Measurements from ENCODE around the gene CCK.

CCK gene

DNA sequence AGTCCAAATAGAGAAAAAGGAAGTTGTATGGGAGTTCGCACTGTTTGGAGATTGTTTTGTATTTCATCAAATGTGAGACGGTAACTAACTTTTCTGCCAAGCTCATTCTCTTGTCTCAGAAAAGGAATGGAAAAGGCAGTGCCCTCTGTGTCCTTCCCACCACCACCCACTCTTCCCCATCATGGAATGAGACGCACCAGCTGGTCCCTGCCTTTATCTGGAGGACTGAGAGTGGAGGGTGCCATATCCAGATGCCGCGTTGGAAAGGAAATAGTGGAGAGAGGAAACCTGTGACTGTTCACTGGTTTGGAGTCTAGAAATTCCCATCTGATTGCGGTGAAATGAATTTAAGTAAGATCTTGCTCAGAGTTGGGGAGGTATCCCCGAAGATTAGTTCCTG, 3.7 kb upstream of the CCK start:
- DNase-seq (ENCODE audit: low read depth in 3 of 3): no peak

DNA sequence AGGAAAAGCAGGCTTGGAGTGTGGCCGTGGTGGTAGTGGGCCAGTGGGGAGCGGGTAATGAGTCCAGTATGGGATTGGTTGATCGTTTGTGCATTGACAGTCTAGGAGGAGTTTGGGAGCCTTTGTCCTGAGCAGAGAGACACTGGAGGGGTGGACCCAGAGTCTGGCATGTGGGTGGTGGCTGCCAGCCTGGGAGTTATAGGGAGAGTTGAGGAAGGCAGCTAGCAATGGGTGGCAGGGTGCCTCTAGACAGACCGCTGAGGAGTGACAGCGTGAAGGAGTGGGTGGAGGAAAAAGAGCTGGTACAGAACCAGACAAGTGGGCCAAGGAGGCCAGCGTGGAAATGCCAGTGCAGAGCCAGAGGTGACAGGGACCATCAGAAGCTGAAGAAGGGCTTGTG, 1.9 kb upstream of the CCK start:
- no peak for DNase-seq (ENCODE audit: low read depth in 3 of 3)

DNA sequence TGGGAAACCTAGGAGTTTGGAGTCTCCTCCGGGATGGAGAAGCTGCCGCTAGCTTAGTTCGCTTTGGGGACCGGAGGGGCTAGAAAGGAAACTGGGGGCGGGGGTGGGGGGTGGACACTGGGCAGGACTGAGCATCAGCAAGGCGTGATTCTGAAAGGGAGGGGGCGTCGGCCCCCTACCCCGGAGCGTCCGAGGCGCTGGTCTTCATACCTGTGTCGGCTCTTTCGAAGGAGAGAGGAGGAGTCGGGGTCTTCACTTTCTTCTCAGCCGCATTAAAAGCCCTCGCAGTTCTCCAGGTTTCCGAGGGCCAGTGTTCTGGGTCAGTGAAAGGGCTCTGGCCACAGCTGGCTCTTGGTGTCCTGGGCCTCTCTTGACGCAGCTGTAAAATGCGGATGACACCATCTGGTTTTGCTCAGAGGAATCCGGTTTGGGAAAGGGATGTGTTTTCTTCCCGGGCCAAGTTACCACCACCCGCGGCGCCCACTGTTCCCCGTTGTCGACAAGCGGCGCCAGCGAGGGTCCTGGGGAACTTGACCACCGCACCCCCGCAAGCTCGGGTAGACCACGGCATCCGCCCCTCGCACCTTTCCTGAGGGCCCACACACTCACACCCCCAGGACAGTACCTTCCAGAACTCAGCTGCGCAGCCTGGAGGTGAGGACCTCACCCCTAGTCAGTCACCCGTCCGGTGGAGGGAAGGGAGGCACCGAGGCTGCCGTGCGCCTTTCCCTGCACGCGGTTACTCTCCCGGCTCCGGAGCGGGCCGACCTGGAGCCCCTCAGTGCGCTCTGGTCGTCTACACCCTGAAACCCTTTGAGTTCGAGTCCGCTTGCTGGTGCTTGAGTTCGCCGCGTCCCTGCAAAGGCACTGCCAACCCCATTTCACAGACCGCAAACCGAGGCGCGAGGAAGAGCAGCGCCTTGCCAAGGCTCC, 660 bp downstream of the CCK start:
- no peak for DNase-seq (ENCODE audit: low read depth in 3 of 3)

DNA sequence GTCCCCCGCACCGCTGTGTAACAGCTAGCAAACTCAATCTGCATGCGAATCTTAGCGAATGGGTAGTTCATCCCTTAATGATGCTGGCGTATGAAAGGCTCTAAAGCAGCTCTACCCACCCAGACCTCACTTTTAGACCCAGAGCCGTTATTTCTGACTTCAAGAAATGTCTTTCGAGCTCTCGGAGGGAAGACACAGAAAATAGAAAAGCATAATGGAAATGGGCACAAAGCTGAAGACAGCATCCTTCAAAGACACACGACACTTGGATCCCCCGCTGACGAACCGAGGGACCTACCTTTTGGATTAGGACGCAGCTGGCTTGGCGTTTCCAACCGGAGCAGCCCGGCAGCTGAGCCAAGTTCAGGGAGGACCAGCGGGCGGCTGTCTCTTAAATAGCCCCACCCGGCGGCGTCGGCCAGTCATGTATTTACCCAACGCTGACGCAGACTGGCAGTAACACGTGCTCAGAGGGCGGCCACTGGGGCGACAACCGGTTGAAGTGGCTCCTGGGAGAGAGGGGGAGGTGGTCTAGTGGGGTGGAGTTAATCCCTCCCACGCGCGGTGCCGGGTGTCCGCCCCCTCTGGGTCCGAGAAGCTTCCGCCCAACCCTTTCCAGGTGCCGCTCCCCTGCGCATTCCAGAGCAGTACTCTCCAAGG, 1.5 kb downstream of the CCK start:
- DNase-seq (ENCODE audit: low read depth in 3 of 3): peak in 1 of 3 donors; percentile 8

DNA sequence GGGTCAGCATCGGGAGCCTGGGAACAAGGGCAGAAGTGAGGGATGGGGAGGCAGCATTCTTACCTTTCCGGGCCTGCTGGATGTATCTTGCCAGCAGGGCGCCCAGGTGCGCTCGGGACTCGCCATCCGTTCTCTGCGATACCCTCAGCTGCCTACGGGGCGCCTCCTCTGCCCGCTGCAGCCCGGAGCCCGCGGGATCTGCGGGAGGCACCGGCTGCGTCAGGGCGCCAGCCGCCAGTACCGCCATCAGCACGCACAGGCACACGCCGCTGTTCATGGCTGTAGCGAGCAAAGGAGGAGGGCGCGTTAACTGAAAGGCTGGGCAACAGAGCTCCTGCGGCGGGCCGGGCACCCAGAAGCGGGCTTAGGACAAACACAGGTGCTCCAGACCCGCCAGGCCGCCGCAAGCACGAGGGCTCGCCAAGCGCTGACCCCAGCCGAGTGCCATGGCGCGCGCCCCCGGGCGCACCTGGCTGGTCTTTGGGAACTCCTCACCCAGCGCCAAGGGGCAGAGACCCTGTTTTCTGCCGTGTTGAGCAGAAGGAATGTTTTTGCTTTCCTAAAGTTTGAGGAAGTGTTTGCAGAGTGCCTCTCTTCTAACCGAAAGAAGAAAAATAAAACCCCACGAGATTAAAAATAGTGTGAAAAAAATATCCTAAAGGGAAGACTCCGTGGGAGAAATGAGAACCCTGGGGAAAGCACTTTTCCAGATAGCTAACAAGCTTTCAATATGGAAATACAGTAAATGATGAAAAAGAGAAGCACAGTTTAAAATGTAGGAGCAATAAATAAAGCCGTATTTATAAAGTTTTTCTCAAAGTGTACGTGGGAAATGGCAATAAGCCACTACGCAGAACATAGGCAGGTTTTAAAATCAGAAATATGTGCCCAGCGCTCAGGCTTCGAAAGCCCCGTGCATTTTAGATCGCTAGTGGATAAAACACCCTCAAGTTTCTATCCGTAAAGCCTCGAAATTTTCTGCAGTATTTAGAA, 2.3 kb downstream of the CCK start:
- DNase-seq (ENCODE audit: low read depth in 3 of 3): no peak

DNA sequence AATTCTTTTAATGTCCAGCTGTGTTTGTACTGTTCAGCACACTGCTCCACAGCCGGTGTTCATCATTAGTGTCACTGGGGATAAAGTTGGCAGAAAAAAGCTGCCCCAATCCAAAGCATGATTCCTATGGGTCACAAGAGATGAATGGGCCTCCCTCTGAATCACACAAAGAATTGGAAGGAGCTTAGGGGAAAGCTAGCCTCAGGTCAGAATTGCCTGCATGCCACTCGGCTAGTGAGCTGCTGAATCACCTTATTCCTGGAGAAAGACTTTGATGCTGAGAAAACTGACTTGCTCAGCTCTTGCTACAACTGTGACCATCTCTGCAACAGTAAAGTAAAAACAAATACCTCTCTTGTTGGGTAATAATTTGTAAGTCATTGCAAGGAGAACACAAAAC, 3.5 kb downstream of the CCK start:
- no peak for DNase-seq (ENCODE audit: low read depth in 3 of 3)

DNA sequence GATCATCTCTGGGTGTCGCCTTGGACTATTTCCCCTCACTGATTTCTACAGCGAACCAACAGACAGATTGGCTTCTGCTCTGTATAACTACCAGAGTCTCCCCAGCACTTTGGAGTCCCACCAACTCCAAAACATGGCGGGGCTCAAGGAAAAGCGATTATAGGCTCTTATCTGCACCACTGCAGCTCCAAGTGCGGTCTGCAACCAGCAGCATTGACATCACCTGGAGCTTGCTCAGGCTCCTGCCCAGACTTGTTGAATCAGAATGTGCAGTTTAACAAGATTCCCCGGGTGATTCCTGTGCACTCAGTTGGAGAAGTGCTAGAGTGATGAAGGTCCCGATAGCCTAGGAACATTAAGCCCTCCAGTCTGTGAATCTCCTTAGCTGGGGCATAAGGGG, 9.0 kb downstream of the CCK start:
- DNase-seq (ENCODE audit: low read depth in 3 of 3): no peak

DNA sequence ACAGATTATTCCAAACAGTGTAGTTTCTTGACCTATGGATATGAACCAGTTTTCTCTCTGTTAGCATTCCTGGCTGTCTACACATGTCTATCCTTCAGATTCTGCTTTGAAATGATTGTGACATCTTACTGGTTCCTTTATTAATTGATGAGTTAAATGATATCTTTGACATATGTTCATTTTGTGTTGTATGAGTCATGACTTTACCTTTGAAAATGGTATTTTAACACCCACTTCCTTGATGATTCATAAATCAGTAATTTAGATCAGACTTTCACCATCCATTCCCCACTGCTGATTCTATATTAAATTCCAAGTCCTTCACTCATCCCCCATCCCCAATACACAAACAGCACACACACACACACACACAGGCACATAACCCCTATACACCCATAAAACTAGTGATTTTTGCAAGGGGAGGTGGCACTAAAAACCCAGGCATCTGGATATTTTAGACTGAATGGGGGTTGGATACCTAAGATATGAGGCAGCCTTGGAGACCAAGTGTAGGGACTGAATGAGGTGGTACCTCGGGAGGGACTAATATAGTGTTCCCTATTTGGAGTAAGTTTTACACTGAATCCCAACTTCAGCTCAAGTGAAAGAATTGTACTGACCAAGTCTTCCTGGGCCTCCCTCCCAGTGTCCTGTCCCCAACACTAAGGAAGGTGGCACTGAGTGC, 9.7 kb downstream of the CCK start:
- no peak for DNase-seq (ENCODE audit: low read depth in 3 of 3)

DNA sequence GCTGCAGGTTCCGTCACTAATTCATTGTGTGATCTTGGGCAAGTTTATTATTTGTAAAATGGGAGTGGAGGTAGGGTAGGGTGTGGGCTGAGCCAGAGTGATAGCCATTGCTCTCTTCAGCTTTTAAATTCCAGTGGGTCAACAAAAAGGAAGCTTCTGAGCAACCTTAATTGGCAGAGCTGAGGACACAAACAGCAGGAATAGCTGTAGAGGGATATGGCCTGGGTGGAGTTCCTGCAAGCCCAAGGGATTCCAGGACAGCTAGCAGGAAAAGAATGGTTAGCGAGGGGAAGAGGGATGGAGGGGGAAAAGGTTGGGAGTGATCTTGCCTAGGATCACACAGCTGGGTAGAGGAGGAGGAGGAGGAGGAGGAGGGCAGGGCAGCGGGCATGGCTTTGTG, 11.4 kb downstream of the CCK start:
- no peak for DNase-seq (ENCODE audit: low read depth in 3 of 3)

DNA sequence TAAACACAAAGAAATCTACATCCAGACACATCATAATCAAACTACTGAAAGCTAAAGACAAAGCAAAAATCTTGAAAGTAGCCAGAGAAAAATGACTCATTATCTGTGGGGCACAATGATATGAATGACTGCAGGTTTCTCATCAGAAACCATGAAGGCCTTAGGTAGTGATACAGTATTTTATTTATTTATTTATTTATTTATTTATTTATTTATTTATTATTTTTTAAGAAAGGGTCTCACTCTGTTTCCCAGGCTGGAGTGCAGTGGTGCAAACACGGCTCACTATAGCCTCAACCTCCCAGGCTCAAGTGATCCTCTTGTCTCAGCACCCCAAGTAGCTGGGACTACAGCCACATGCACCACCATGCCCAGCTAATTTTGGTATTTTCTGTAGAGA, 15.2 kb downstream of the CCK start:
- DNase-seq (ENCODE audit: low read depth in 3 of 3): no peak

DNA sequence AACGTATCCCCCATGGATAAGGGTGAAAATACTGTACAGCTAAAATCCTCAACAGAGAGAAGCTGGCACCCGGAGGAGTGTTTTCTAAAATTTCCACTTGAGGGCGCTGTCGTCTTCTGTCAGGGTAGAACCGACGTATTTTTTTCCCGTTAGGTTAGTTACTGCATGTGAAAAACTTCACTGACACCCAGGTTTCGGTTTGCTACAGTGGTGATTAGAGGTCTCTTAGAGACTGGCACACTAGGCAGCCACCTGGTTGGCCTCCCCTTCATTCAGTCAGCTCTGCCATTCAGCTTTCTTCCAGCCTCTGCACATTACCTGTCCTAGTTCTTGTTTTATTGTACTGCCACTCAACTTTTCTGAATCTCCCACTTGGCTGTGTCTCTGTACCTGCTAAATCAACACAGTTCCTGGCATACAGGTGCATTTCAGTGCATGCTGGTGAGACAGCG, 18.4 kb downstream of the CCK start:
- DNase-seq (ENCODE audit: low read depth in 3 of 3): peak; percentile 35 to 40 (median 37)

DNA sequence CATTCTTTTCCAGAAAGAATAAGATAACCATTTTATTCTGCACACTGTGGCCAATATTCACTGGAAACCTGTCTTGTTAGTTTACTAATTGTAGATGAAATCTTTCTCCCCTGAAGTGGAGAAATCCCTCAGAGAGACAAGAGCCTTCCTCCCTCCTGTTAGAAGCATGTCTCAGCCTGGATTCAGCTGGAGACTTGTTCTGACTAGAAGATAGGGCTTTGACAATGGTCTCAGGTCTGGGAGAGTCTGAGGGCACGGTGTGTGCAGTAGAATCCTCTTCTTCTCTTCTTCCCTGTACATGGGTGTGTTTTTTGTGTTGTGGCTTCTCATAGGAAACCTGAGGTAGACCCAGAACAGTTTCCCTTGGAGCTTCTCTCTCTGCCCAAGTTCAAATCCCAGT, 19.9 kb downstream of the CCK start:
- DNase-seq (ENCODE audit: low read depth in 3 of 3): no peak

DNA sequence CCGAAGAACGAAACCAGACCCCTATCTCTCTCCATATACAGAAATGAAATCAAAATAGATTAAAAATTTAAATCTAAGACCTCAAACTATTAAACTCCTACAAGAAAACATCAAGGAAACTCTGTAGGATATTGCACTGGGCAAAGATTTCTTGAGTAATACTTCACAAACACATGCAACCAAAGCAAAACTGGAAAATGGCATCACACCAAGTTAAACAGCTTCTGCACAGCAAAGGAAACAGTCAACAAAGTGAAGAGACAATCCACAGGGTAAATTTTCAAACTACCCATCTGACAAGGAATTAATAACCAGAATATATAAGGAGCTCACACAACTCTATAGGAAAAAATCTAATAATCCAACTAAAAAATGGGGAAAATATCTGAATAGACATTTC, 29.4 kb downstream of the CCK start:
- DNase-seq (ENCODE audit: low read depth in 3 of 3): no peak

DNA sequence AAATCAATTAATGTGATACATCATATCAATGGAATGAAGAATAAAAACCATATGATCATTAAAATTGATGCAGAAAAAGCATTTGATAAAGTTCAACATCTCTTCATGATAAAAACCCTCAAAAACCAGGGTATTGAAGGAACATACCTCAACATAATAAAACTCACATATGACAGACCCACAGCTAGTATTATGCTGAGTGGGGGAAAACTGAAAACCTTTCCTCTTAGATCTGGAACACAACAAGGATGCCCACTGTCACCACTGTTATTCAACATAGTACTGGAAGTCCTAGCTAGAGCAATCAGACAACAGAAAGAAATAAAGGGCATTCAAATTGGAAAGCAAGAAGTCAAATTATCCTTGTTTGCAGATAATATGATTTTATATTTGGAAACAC, 30.5 kb downstream of the CCK start:
- DNase-seq (ENCODE audit: low read depth in 3 of 3): no peak

DNA sequence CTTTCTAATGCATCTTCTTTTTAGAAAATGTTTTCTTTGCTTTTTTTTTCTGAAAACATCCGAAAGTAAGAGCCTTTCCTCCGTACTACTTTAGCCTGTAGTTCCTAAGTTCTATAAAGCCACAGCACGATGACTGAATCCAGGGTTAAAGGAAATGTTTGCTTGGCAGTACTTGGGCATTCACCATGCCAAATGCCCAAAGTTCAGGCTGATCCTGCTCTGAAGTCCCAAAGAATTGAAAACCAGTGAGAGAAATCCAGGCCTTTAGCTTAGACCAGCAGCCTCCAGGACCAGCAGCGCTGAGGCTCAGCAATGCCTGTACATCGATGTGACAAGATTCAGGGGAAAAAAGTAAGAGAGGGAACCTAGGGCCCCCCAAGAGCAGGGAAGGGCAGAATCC, 35.1 kb downstream of the CCK start:
- DNase-seq (ENCODE audit: low read depth in 3 of 3): no peak

DNA sequence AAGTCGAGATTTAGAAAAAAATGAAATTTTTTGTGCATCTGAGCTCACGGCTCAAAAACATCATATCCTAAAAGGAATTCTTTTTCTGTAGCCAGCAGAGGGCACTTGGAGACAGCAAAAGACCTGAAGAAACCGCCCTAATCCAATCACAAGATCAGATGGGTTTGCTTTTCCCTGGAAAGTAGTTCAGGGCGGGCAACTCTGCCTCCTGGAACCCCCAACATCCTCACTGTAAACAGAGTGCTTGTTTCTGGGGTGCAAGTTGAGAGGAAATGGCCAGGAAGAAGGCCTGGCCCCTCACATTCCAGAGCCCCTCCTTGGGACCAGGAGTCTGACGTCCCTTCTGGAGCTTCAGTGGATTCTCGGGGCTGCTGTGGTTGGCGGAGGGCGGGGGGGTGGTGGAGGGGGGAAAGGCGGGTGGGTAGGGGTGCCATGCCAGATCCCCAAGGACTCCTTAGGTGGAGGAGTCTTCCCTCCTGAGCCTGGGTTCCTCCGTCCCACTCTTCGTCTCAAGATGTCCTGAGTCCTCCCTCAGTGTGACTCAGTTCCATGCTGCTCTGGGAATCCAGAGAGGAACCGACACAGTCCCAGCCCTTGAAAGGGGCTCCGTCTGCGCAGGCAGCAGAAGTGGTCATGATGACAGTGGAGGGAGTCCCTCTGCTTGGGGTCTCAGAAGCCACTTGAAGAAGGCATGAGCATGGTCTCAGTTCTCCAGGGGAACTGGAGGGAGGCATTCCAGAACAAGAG, 35.9 kb downstream of the CCK start:
- no peak for DNase-seq (ENCODE audit: low read depth in 3 of 3)

DNA sequence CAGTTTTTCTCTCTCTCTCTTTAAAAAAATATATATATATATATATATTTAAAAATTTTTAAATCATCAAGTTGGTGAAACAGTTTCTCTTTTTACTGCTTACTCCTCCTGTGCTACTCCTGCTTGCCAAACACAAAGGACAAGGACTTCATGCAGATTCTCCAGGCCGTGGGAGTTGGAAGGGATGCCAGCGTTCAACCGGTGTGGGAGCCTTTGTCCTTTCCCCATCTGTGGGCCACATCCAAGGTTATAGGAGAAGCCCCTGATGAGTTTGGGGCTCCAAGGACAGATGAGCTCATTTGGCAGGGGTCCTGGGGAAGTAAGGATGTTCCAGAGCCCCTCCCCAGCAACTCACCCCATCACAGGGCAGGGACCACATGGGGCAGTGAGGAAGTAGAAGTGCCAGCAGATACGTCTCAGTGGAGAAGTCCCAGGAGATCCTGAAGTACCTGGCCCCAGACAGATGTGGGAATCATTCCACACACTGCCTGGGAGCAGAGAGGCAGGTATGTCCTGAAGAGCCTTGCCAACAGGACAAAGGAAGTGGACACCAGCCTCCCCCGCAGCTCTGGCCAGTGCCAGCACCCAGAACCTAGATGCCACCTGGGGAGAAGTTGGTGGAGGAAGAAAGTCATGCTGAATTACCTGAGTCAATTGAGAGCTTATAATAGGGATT, 36.6 kb downstream of the CCK start:
- no peak for DNase-seq (ENCODE audit: low read depth in 3 of 3)

DNA sequence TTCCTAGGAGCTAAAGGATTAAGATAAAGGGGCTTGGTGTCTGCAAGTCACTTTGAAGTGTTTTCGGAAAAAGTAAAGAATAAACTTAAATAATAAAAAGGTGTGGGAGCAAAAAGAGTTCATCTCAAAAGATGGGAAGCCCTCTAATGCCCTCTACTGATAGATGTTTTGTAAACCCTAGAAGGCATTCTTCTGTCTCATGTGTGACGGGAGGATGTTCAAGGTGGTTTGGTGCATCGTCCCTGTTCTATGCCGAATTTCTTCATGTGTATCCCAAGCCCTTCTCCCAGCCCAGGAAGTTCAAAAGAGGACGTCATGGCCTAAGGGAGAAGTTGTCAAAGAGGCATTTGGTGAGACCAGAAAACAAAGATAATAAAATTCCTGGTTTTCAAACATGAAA, 37.2 kb downstream of the CCK start:
- DNase-seq (ENCODE audit: low read depth in 3 of 3): no peak

DNA sequence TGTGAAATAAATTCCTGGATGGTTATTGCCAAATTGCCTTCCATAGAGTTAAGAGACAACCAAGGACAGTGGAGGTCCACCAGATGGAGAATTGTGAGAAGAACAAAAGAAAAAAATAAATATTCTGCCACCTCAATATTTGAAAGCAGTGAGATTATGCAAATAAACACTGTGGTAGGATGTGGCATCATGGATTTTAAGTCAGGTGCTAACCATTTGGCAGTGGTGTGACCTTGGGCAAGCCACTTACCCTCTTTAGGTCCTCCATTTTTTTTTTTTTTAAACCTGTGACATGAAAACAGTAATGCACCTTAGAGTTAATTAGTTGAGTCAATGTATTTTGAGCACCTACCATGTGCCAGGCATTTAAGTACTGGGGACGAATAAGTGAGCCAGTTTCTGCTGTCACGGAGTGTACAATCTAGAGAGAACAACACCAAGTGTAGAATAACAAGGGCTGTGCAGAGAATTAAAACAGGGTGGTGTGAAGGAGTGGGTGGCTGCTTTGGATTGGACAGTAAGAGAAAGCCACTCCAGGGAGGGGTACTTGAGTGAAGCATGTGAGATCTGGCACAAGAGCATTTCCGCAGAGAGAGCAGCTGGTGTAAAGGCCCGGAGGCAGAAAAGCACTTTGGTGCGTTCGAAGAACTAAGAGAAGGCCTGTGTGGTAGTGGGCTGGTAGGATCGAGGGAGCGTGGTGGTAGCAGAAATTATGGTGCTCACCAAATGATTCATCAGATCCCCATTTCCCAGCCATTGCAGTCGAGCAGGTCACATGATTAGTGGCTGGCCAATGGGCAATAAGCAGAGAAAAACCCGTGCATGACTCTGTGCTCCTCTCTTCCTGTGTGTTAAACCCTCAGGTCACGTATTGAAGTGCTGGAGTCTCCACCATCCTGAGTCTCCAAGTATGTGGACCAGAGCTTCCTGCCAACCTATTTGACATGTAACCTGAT, 39.2 kb downstream of the CCK start:
- no peak for DNase-seq (ENCODE audit: low read depth in 3 of 3)
